ENCODE data around the gene RIMS4. TPM values are rescaled to one million over a fixed set of nuclear protein-coding genes. Genes with fewer than 3 reads are reported as not detected.

The RIMS4 gene
- total and polyA plus RNA-seq, 10 of the 15 experiments (the other 5 are each of a cell fraction or from before 2014, with no cell fraction given) = under 0.01 to 0.07 (median 0.05) TPM; not detected in 5

DNA sequence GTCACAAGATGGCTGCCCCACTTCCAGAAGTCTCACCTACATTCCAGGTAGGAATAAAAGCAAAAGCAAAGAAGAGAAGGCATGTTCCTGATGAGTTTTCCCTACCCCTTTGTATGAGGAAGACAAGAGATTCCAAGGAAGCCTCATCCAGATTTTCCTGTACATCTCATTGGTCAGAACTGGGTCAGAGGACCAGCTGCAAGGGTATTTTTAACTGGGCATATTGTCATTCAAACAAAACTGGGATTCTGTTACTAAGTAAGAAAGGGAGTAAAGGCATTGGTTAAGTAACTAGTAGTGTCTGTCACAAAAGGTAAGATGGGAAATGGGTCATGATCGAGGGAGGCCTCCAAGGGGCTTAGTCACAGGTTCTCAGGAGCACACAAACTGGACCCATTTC, 28.2 kb upstream of the RIMS4 start (continued):
- TF ChIP-seq, protein P1, sequence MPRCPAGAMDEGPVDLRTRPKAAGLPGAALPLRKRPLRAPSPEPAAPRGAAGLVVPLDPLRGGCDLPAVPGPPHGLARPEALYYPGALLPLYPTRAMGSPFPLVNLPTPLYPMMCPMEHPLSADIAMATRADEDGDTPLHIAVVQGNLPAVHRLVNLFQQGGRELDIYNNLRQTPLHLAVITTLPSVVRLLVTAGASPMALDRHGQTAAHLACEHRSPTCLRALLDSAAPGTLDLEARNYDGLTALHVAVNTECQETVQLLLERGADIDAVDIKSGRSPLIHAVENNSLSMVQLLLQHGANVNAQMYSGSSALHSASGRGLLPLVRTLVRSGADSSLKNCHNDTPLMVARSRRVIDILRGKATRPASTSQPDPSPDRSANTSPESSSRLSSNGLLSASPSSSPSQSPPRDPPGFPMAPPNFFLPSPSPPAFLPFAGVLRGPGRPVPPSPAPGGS (IDR thresholded peaks at IDR 0.05; ENCODE audit: borderline replicate concordance, insufficient read depth, low read depth, low read length, poor library complexity, severe bottlenecking) = no peak
- TF ChIP-seq, protein P2, sequence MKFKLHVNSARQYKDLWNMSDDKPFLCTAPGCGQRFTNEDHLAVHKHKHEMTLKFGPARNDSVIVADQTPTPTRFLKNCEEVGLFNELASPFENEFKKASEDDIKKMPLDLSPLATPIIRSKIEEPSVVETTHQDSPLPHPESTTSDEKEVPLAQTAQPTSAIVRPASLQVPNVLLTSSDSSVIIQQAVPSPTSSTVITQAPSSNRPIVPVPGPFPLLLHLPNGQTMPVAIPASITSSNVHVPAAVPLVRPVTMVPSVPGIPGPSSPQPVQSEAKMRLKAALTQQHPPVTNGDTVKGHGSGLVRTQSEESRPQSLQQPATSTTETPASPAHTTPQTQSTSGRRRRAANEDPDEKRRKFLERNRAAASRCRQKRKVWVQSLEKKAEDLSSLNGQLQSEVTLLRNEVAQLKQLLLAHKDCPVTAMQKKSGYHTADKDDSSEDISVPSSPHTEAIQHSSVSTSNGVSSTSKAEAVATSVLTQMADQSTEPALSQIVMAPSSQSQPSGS (IDR thresholded peaks at IDR 0.05; ENCODE audit: low read length) = no peak
- TF ChIP-seq HDAC6 (IDR thresholded peaks at IDR 0.05; ENCODE audit: unreplicated experiment) = no peak
- TF ChIP-seq TCF7 (IDR thresholded peaks at IDR 0.05; ENCODE audit: borderline replicate concordance) = no peak

GRCh38 chr20:44837946-44838345, 27.6 kb upstream of the RIMS4 start:
- SMC1A ChIA-PET (ENCODE audit: uncharacterized antibody, unreplicated experiment) = no interaction called here
- POLR2A ChIA-PET = no interaction called here
- in situ Hi-C loops (cut with MboI) = no loop called here

More at GRCh38 chr20:44837946-44838345, 27.6 kb upstream of the RIMS4 start:
- Histone ChIP-seq H3K9ac (ENCODE audit: control insufficient read depth, insufficient read depth, low read length) (no peak overlapping the region), H3K9me3 (replicated peaks; ENCODE audit: control insufficient read depth, insufficient read depth, low read length) (no peaks in the 10 kb centered on the region), H4K20me1 (ENCODE audit: control insufficient read depth, insufficient read depth) (no peaks in the 10 kb centered on the region), H3K4me3 (no peak overlapping the region), H3K4me1 (ENCODE audit: control insufficient read depth, insufficient read depth, low read length) (no peaks in the 10 kb centered on the region), H3K27ac (ENCODE audit: control insufficient read depth, insufficient read depth) (no peak overlapping the region), H3K4me2 (ENCODE audit: control insufficient read depth, insufficient read depth) (no peak overlapping the region), H2AFZ (ENCODE audit: control insufficient read depth, low read depth, low read length) (no peak overlapping the region), H3K79me2 (ENCODE audit: control insufficient read depth, insufficient read depth, low read length) (no peaks in the 10 kb centered on the region), H3K27me3 (replicated peaks in 1 of 2; ENCODE audit: control insufficient read depth in 2 of 2, insufficient read depth in 2 of 2, low read length in 1 of 2) (peaks cover under 1 to 2% of the 10 kb centered on the region in 2 experiments; a peak in 3 of 4 replicates), H3K36me3 (ENCODE audit: control insufficient read depth in 2 of 2, insufficient read depth in 2 of 2, low read length in 1 of 2) (no peaks in the 10 kb centered on the region)
- FAIRE-seq = no peak
- intact Hi-C loops (cut with micrococcal nuclease; ENCODE audit: unreplicated experiment) = no loop called here
- no TSS peak for BruUV-seq (replicated peaks)
- CTCF ChIA-PET = interaction anchor here (0.6 kb wide), 1 partner anchor 154 kb away, joined by 3 read pairs; no protein-coding TSS in a partner anchor
- TF ChIP-seq SP1 (IDR thresholded peaks at IDR 0.05; ENCODE audit: low read depth, low read length) (no peak), PRDM15 (CRISPR knock-in tag; IDR thresholded peaks at IDR 0.05) (no peak), NR2C2 (IDR thresholded peaks at IDR 0.05; ENCODE audit: borderline replicate concordance, control insufficient read depth, insufficient read length, low read depth) (no peak), CREB1 (IDR thresholded peaks at IDR 0.05; ENCODE audit: low read depth) (no peak)
- TF ChIP-seq, protein P3, sequence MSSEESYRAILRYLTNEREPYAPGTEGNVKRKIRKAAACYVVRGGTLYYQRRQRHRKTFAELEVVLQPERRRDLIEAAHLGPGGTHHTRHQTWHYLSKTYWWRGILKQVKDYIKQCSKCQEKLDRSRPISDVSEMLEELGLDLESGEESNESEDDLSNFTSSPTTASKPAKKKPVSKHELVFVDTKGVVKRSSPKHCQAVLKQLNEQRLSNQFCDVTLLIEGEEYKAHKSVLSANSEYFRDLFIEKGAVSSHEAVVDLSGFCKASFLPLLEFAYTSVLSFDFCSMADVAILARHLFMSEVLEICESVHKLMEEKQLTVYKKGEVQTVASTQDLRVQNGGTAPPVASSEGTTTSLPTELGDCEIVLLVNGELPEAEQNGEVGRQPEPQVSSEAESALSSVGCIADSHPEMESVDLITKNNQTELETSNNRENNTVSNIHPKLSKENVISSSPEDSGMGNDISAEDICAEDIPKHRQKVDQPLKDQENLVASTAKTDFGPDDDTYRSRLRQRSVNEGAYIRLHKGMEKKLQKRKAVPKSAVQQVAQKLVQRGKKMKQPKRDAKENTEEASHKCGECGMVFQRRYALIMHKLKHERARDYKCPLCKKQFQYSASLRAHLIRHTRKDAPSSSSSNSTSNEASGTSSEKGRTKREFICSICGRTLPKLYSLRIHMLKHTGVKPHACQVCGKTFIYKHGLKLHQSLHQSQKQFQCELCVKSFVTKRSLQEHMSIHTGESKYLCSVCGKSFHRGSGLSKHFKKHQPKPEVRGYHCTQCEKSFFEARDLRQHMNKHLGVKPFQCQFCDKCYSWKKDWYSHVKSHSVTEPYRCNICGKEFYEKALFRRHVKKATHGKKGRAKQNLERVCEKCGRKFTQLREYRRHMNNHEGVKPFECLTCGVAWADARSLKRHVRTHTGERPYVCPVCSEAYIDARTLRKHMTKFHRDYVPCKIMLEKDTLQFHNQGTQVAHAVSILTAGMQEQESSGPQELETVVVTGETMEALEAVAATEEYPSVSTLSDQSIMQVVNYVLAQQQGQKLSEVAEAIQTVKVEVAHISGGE (CRISPR knock-in tag; IDR thresholded peaks at IDR 0.05) = no peak
- no peak for ATAC-seq
- no peak for DNase-seq (ENCODE audit: low read depth, low spot score)
- RAD21 ChIA-PET (ENCODE audit: unreplicated experiment) = no interaction called here
- WGBS (ENCODE audit: insufficient coverage, insufficient replicate concordance, low lambda C conversion rate, missing lambda C conversion rate) = 11% methylated on average over 3 of the region's 3 CpGs
